Colonic mucosa (tissue), 4 donors: Measurements from ENCODE around the gene UNC5B. TPM values are rescaled to one million over a fixed set of nuclear protein-coding genes. Genes with fewer than 3 reads are reported as not detected.

Source experiments
- DNase-seq: peaks from one replicate; pipeline ENCODE4 v3.0.0-alpha.2; 2020
- H3K27ac ChIP-seq: fragments of 200-600 bp; one replicate; pipeline ENCODE4 v1.8.0; 2021
- H3K27me3 ChIP-seq: fragments of 200-600 bp; one replicate; pipeline ENCODE4 v1.8.0; 2021
- H3K36me3 ChIP-seq: fragments of 200-600 bp; one replicate; pipeline ENCODE4 v1.8.0; 2021
- H3K4me1 ChIP-seq: fragments of 200-600 bp; one replicate; pipeline ENCODE4 v1.8.0; 2021; ENCODE audit warnings: mild to moderate bottlenecking
- H3K4me3 ChIP-seq: fragments of 200-600 bp; one replicate; pipeline ENCODE4 v1.8.0; 2021
- H3K9ac ChIP-seq, 2 donors: one replicate each; pipeline ENCODE4 v1.7.0; 2013; ENCODE audit warnings: control low read depth in 2 of 2, low read depth in 2 of 2, low read length in 2 of 2
- H3K9me3 ChIP-seq: fragments of 200-600 bp; one replicate; pipeline ENCODE4 v1.8.0; 2021
- intact Hi-C: fragments of 100-400 bp; cut with DNase I; formaldehyde crosslinking; loops from one replicate; pipeline ENCODE4 v1.14.1; 2022
- total RNA-seq, 2 donors: library from RNA; stranded (reverse); fragmentation: NEBNext Ultra II Directional in 1 of 2; extraction: Animal tissue kit (Norgen Biotek cat#: 25700) in 1 of 2; gene quantifications; one replicate each; pipeline ENCODE4 v1.2.1, GENCODE V29; 2021
- TF ChIP-seq, protein P1 (sequence below): fragments of 200-600 bp; IDR thresholded peaks from one replicate; pipeline ENCODE4 v1.8.0; 2022; ENCODE audit warnings: antibody characterized with exemption, mild to moderate bottlenecking
- donor health status: healthy.
- donor health status: DM: no; HTN: no; CAD: no.
- donor health status: DM: no; HTN: no; CAD: no.

The UNC5B gene
- total RNA-seq, 2 donors from 2014 or later: 18.4 to 18.5 TPM

DNA sequence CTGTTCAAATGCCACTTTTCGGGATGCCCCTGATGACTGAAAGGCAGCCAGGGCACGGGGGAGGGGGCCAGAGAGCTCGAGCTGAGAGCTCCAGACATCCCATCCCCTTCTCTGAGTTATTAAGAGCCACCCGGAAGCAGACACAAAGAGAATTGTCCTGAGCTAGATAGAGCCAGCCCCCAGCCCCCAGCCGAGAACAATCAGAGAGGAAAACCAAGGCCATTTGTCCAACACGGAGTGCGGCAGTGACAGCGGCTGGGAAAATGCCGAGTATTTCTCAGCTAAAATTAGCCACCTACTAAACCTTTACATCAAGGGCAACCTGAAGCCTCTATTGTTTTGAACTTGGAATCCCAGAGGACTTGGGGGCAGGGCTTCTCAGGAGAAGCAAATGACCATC lies 51.0 kb downstream of the UNC5B start:
- H3K4me3 ChIP-seq: no peak overlapping the region
- peak overlapping the region in 1 of 2 donors; percentile 3 for H3K9ac ChIP-seq
- no peak for DNase-seq
- H3K27me3 ChIP-seq: no peaks in the 10 kb centered on the region
- intact Hi-C loops: no loop called here
- H3K4me1 ChIP-seq: peaks cover 16% of the 10 kb centered on the region
- H3K36me3 ChIP-seq: no peaks in the 10 kb centered on the region
- H3K27ac ChIP-seq: no peak overlapping the region
- TF ChIP-seq, protein P1, sequence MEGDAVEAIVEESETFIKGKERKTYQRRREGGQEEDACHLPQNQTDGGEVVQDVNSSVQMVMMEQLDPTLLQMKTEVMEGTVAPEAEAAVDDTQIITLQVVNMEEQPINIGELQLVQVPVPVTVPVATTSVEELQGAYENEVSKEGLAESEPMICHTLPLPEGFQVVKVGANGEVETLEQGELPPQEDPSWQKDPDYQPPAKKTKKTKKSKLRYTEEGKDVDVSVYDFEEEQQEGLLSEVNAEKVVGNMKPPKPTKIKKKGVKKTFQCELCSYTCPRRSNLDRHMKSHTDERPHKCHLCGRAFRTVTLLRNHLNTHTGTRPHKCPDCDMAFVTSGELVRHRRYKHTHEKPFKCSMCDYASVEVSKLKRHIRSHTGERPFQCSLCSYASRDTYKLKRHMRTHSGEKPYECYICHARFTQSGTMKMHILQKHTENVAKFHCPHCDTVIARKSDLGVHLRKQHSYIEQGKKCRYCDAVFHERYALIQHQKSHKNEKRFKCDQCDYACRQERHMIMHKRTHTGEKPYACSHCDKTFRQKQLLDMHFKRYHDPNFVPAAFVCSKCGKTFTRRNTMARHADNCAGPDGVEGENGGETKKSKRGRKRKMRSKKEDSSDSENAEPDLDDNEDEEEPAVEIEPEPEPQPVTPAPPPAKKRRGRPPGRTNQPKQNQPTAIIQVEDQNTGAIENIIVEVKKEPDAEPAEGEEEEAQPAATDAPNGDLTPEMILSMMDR: no peak
- no peaks in the 10 kb centered on the region for H3K9me3 ChIP-seq

DNA sequence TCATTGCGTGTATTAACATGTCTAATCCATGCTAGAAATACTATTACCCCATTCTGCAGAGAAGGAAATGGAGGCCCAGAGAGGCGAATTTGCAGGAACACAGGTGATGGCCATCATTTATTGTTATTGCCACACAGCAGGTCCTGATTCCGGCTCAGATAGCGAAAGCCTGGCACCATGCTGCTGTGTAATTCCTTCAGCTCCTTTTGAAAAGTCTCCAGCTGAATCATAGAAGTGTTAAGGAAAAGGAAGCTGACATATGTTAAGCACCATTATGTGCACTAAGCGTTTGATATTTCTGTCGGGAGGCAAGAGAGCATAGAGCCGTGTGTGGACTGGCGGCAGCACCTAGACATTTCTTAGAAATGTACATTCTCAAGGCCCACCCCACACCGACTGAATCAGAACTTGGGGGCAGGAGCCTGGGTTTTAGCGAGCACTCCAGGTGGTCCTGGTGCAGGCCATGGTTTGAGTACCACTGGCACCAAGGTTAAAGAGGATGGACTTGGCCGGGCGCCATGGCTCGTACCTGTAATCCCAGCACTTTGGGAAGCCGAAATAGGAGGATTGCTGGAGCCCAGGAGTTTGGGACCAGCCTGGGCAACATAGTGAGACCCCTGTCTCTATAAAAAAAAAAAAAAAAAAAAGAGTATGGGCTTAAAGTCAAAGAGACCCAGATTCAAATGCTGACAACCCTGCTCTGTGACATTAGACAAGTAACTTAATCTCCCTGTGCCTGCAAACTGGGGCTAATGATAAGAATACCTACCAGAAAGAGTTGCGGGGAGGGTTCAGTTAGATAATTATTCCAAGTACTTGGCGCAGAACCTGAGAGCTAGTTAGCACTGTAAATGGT lies 52.2 kb downstream of the UNC5B start:
- no peaks in the 10 kb centered on the region for H3K27me3 ChIP-seq
- no peak for DNase-seq
- intact Hi-C loops: loop anchor here (5.0 kb wide), 1 partner anchor 47 kb away; no protein-coding TSS in a partner anchor
- TF ChIP-seq, protein P1: no peak
- H3K36me3 ChIP-seq: no peaks in the 10 kb centered on the region
- H3K9me3 ChIP-seq: no peaks in the 10 kb centered on the region
- H3K4me3 ChIP-seq: no peak overlapping the region
- H3K4me1 ChIP-seq: peaks cover 13% of the 10 kb centered on the region
- no peak overlapping the region for H3K9ac ChIP-seq
- H3K27ac ChIP-seq: no peak overlapping the region

DNA sequence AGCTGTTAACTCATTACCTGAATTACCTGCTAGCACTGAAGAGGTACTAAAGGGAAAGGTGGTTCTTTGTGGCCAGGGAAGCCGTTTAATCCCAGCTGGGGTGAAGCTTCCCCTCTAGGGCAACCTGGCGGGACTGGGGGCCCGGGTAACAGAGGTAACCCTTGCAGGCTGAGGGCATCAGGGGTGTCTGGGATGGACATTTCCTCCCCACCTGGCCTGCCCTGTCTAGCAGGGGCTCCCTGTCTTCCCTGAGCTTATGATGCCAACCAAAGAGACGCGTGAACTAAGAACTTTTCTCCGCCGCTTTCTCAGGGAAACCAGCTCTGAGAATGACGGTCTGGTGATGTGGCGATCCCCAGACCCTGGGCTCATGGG lies 52.8 kb downstream of the UNC5B start:
- peaks cover 7% of the 10 kb centered on the region for H3K4me1 ChIP-seq
- intact Hi-C loops: loop anchor here (5.0 kb wide), 1 partner anchor 48 kb away; no protein-coding TSS in a partner anchor
- no peaks in the 10 kb centered on the region for H3K9me3 ChIP-seq
- H3K9ac ChIP-seq: no peak overlapping the region
- H3K27ac ChIP-seq: no peak overlapping the region
- H3K36me3 ChIP-seq: no peaks in the 10 kb centered on the region
- H3K4me3 ChIP-seq: no peak overlapping the region
- TF ChIP-seq, protein P1: no peak
- DNase-seq: no peak
- no peaks in the 10 kb centered on the region for H3K27me3 ChIP-seq

DNA sequence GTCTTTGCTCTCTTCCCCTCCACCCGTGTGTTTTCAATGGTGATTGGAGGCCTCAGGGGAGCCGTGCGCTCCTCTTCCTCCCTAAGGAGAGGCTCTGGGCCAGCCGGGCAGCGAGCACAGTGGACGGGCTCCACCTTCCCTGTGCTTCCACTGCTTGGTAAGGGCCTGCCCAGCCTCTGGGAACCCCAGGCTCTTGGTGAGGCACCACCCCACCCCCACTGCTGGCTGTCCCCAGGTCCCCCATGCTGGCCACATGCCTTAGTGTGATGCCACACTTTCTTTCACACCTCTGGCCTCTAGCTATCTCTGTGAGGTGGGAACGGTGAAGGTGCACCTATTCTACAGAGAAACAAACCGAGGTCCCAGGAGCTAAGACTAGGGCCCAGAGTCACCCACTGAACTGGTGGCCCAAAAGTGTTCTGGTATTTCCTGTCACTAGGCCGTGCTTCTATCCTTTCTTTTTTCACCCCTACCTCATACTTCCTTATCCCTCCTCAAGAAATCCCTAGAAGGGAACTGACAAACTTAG lies 53.3 kb downstream of the UNC5B start:
- intact Hi-C loops: loop anchor here (5.0 kb wide), 1 partner anchor 48 kb away; no protein-coding TSS in a partner anchor
- Histone ChIP-seq H3K36me3 (no peaks in the 10 kb centered on the region), H3K9ac (peak overlapping the region in 1 of 2 donors; percentile 9), H3K27ac (no peak overlapping the region), H3K9me3 (no peaks in the 10 kb centered on the region), H3K27me3 (no peaks in the 10 kb centered on the region), H3K4me1 (peaks cover 2% of the 10 kb centered on the region), H3K4me3 (no peak overlapping the region)
- DNase-seq: no peak
- TF ChIP-seq, protein P1: no peak

DNA sequence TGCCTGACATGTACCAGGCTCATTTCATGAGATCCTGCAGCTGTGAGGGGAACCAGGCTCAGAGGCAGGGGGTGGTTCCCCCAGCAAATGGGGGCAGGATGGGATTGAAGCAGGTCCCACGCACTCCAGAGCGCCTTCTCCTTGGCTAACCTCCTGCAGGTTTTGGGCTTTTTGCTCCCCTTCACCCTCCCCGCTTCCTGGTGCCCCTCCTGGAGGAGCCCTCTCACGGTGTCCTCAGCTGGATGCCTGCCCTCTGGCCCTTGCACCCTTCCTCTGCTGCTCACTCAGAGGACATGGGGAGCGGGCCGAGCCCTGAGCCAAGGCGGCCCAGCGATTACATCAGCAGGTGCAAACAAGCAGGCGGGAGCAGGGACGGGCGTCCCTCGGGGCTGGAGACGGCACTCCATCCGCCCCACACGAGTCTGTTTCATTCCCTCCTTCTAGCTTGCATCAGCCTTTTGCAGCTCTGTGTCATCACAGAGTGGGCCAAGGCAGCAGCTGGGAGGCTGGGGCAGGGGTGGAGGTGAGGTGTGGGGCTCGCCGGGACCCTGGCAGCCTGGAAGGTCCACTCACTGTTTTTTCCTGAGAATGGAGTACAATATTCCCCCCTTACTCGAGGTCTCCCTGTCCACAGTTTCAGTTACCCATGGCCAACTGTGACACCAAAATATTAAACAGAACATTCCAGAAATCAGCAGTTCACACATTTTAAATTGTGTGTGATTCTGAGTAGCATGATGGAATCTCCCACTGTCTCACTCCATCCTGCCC lies 54.0 kb downstream of the UNC5B start:
- H3K36me3 ChIP-seq: no peaks in the 10 kb centered on the region
- no peak overlapping the region for H3K4me3 ChIP-seq
- TF ChIP-seq, protein P1: no peak
- intact Hi-C loops: loop anchor here (5.0 kb wide), 1 partner anchor 49 kb away; no protein-coding TSS in a partner anchor
- H3K4me1 ChIP-seq: no peaks in the 10 kb centered on the region
- H3K9me3 ChIP-seq: no peaks in the 10 kb centered on the region
- H3K9ac ChIP-seq: peak overlapping the region; percentile 8 to 9
- no peak for DNase-seq
- H3K27me3 ChIP-seq: no peaks in the 10 kb centered on the region
- H3K27ac ChIP-seq: no peak overlapping the region
